HG03025 (cell line): Measurements from ENCODE around the gene LY6G6D.

Source experiments
- ATAC-seq: cut with Tn5 transposase; IDR thresholded peaks from one replicate; pipeline ENCODE4 v1.9.1; 2021; ENCODE audit warnings: mild to moderate bottlenecking, moderate library complexity; ENCODE audit not compliant: unreplicated experiment, low FRiP score

Gene LY6G6D

GRCh38 chr6:31761343-31761742 is 46.2 kb downstream of the LY6G6D start:
- ATAC-seq = no peak

GRCh38 chr6:31762356-31762755 is 47.2 kb downstream of the LY6G6D start, which contains the start of gene SAPCD1:
Gene SAPCD1 (plus strand): TSS chr6:31762656. CDS start chr6:31763055, 399 bp downstream.
- no peak for ATAC-seq

- no peak for ATAC-seq
These were observed 47.9 kb downstream of the LY6G6D start for GRCh38 chr6:31762878-31763618.

- no peak for ATAC-seq
These were observed 48.4 kb downstream of the LY6G6D start for GRCh38 chr6:31763619-31763940.

GRCh38 chr6:31764198-31764597 is 49.0 kb downstream of the LY6G6D start:
- no peak for ATAC-seq

GRCh38 chr6:31765559-31765909 is 50.4 kb downstream of the LY6G6D start:
- ATAC-seq = no peak

- no peak for ATAC-seq
These were observed 51.0 kb downstream of the LY6G6D start for GRCh38 chr6:31765910-31766794.

- ATAC-seq = no peak
These were observed 52.0 kb downstream of the LY6G6D start for GRCh38 chr6:31767096-31767645.
